Heart left ventricle (tissue), 16 donors: ENCODE measurements around the gene ETS2. TPM values are rescaled to one million over a fixed set of nuclear protein-coding genes. Genes with fewer than 3 reads are reported as not detected.

Source experiments
- ATAC-seq, 4 donors: fragments of 200-7000 bp; cut with Tn5 transposase; one replicate each; pipeline ENCODE4 v1.9.1; 2020 to 2022; ENCODE audit warnings: moderate library complexity in 4 of 4, mild to moderate bottlenecking in 3 of 4, moderate number of reproducible peaks in 1 of 4
- DNase-seq, 5 donors: peaks; one replicate each; pipeline ENCODE4 v3.0.0-alpha.2; 2020
- H3K27ac ChIP-seq, 12 donors: fragments of 200-600 bp; sonication (generic) in 4 of 12; one replicate each; pipeline versions ENCODE4 v1.5.0 to v1.8.0; 2016 to 2022; ENCODE audit warnings: mild to moderate bottlenecking in 2 of 12
- H3K27me3 ChIP-seq, 9 donors: fragments of 200-600 bp; sonication (generic) in 2 of 9; one replicate each; pipeline versions ENCODE4 v1.5.1 to v1.8.0; 2016 to 2022; ENCODE audit warnings: mild to moderate bottlenecking in 3 of 9
- H3K36me3 ChIP-seq, 9 donors: fragments of 200-600 bp; sonication (generic) in 2 of 9; one replicate each; pipeline versions ENCODE4 v1.5.0 to v1.8.0; 2018 to 2022; ENCODE audit warnings: mild to moderate bottlenecking in 2 of 9
- H3K4me1 ChIP-seq, 12 donors: fragments of 200-600 bp; sonication (generic) in 4 of 12; one replicate each; pipeline versions ENCODE4 v1.5.0 to v1.8.0; 2016 to 2022; ENCODE audit warnings: mild to moderate bottlenecking in 3 of 12
- H3K4me3 ChIP-seq, 12 donors: fragments of 200-600 bp; sonication (generic) in 4 of 12; one replicate each; pipeline versions ENCODE4 v1.5.0 to v1.8.0; 2017 to 2022; ENCODE audit warnings: mild to moderate bottlenecking in 9 of 12, moderate library complexity in 4 of 12
- H3K9me3 ChIP-seq, 12 donors: fragments of 200-600 bp; sonication (generic) in 4 of 12; one replicate each; pipeline versions ENCODE4 v1.5.0 to v1.8.0; 2016 to 2022; ENCODE audit warnings: mild to moderate bottlenecking in 1 of 12
- POLR2A ChIP-seq, 2 donors: fragments of 450-650 bp; IDR thresholded peaks; one replicate each; pipeline ENCODE4 v1.6.1; 2017; ENCODE audit warnings: antibody characterized with exemption in 2 of 2, mild to moderate bottlenecking in 2 of 2, moderate library complexity in 2 of 2
- WGBS, 4 donors: extraction: QIAGEN DNeasy Blood & Tissue Kit in 2 of 4; methylation state at CpG; one replicate each; pipeline versions ENCODE4 v1.1.5 to v1.1.7; 2013 to 2018; 5-methylcytosine and 5-hydroxymethylcytosine counted together
- intact Hi-C, 10 donors: fragments of 100-400 bp; cut with DNase I; formaldehyde crosslinking; loops; one replicate each; pipeline versions ENCODE4 v1.11.1 to v1.14.2; 2022
- polyA plus RNA-seq, 2 donors: library from polyadenylated mRNA; stranded (reverse); fragments of 200-250 nt; gene quantifications; one replicate each; pipeline ENCODE4 v1.2.3, GENCODE V29; 2013
- total RNA-seq, 9 donors: library from RNA; depleted of rRNA in 2 of 9; stranded (reverse); fragments of >200 nt in 2 of 9; fragmentation: NEBNext Ultra II Directional in 3 of 9; extraction: Animal tissue kit (Norgen Biotek cat#: 25700) in 3 of 9; gene quantifications; one replicate each; pipeline versions ENCODE4 v1.1.0 to v1.2.4, GENCODE V29; 2016 to 2023
- TF ChIP-seq, protein P1 (sequence below), 12 donors: fragments of 200-600 bp; sonication (generic) in 4 of 12; IDR thresholded peaks; one replicate each; pipeline versions ENCODE4 v1.5.0 to v1.8.0; 2018 to 2022; ENCODE audit warnings: antibody characterized with exemption in 12 of 12, mild to moderate bottlenecking in 5 of 12
- donor health status: ischemic (EF 13 %, LVEDD 7.1; RV severe dilation, severe dysfunction).
- donor health status: healthy with polysubstance abuse.
- donor health status: DM: no; HTN: yes; CAD: no.
- donor health status: DM: no; HTN: no; CAD: no.
- donor health status: ischemic (EF 25% LVEDD 6.9; RV normal size, moderate dysfunction).
- donor health status: ischemic (EF 25% LVEDD 5.7; RV mildly dilated, moderate dysfunction).
- donor health status: healthy.
- donor health status: DM: yes; HTN: yes; CAD: no.
- donor health status: ischemic (EF 35%, LVEDD 5.7; RV mildly dilated, moderate dysfunction).
- donor health status: nonischemic (EF 11% LVEDD 7.7; RV severe dilation, severe dysfunction).
- donor health status: DM: yes; HTN: yes; CAD: no.
- donor health status: PGD.
- donor health status: ischemic (EF 29% LVEDD 5.4; RV normal size, mild dysfunction).
- donor health status: nonischemic (EF 23%, LVEDD 6.1; RV moderate dilation, normal function).

The ETS2 gene
- total and polyA plus RNA-seq, 11 donors, result 19.0 to 92.7 (median 41.0) TPM

DNA sequence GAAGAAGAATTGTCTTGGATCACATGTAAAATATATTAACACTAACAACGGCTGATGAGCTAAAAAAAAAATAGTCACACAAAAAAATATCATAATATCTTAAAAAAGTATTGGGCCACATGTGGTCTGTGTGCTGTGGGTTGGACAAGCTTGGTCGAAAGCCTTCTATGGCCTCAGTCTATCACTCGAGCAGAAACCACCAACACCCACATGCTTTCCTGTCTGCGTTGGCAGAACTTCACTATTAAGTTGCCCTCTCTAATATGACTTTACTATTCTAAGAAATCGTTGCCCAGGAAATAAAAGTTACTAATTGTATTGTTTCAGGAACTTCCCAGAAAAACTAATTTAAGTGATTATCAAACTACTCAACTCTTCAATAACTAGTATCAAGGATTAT, 28.2 kb upstream of the ETS2 start:
- DNase-seq, result no peak
- TF ChIP-seq, protein P1, sequence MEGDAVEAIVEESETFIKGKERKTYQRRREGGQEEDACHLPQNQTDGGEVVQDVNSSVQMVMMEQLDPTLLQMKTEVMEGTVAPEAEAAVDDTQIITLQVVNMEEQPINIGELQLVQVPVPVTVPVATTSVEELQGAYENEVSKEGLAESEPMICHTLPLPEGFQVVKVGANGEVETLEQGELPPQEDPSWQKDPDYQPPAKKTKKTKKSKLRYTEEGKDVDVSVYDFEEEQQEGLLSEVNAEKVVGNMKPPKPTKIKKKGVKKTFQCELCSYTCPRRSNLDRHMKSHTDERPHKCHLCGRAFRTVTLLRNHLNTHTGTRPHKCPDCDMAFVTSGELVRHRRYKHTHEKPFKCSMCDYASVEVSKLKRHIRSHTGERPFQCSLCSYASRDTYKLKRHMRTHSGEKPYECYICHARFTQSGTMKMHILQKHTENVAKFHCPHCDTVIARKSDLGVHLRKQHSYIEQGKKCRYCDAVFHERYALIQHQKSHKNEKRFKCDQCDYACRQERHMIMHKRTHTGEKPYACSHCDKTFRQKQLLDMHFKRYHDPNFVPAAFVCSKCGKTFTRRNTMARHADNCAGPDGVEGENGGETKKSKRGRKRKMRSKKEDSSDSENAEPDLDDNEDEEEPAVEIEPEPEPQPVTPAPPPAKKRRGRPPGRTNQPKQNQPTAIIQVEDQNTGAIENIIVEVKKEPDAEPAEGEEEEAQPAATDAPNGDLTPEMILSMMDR (IDR thresholded peaks at IDR 0.05), result no peak
- no peak for TF ChIP-seq POLR2A (IDR thresholded peaks at IDR 0.05)
- 58 to 70% (median 61%) methylated on average over 5 of the region's 5 CpGs for WGBS, 4 donors
- intact Hi-C loops, result no loop called here
- Histone ChIP-seq H3K4me1 (peaks cover 0 to 33% (median 0%) of the 10 kb centered on the region in 12 donors), H3K4me3 (no peak overlapping the region), H3K9me3 (peaks cover 0 to 28% (median 13%) of the 10 kb centered on the region in 12 donors), H3K27me3 (no peaks in the 10 kb centered on the region), H3K36me3 (no peaks in the 10 kb centered on the region), H3K27ac (no peak overlapping the region)
- ATAC-seq, result no peak

DNA sequence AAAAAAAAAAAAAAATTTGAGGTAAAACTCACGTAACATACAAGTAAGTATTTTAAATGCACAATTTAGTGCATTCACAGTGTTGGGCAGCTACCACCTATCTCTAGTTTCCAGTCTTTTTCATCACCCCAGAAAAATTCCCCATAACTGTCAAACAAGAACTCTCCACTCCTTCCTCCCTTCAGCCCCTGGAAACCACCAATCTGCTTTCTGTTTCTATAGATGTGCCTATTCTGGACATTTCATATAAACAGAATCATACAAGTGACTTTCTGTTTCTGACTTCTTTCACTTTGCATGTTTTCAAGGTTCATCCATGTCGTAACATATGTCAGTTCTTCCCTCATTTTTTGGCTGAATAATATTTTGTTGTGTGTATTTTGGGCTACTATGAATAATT, 24.9 kb upstream of the ETS2 start:
- WGBS, 4 donors, result 88 to 92% (median 90%) methylated on average over 2 of the region's 2 CpGs
- no peaks in the 10 kb centered on the region for H3K27me3 ChIP-seq
- DNase-seq (no peak), ATAC-seq (no peak)
- TF ChIP-seq, protein P1 (IDR thresholded peaks at IDR 0.05), result no peak
- TF ChIP-seq POLR2A (IDR thresholded peaks at IDR 0.05), result no peak
- H3K36me3 ChIP-seq, result no peaks in the 10 kb centered on the region
- H3K4me1 ChIP-seq, result peaks cover 0 to 12% (median 0%) of the 10 kb centered on the region in 12 donors
- peak overlapping the region in 1 of 12 donors; percentile 18 for H3K27ac ChIP-seq
- intact Hi-C loops, result no loop called here
- H3K9me3 ChIP-seq, result peaks cover 0 to 45% (median 22%) of the 10 kb centered on the region in 12 donors
- no peak overlapping the region for H3K4me3 ChIP-seq

DNA sequence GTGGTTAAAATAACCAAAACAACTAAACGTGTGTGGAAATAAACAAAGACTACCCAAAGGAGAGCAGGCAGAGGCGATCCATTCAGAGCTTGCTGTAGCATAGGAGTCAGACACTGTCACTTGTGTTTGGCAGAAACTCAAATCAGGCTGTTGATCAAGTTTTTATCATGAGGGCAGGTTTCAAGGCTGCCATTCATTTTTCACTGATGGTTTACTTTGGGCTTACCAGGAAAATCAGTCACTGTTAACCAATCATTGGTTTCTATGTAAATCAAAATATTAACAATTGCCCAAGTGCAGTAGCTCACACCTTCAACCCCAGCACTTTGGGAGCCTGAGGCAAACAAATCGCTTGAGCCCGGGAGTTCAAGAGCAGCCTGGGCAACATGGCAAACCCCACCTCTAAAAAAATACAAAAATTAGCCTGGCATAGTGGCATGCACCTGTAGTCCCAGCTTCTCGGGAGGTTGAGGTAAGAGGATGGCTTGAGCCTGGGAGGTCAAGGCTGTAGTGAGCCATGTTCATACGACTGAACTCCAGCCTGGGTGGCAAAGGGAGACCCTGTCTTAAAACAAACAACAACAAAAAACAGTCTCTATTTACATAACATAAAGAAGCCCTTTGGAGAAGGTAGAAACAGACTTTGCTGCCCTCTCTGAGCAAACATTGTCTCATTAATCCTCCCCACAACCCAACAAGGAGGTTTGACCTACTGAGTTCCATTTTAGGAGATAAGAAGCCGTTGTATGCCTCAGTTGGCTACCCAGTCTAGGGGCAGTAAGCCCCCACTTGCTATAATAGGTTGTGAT, 21.1 kb upstream of the ETS2 start:
- no peak overlapping the region for H3K4me3 ChIP-seq
- H3K36me3 ChIP-seq, result no peaks in the 10 kb centered on the region
- H3K4me1 ChIP-seq, result peaks cover 0 to 5% (median 0%) of the 10 kb centered on the region in 12 donors
- ATAC-seq, result no peak
- 79 to 85% (median 81%) methylated on average over 7 of the region's 7 CpGs for WGBS, 4 donors
- no peak for DNase-seq
- H3K9me3 ChIP-seq, result peaks cover 0 to 28% (median 12%) of the 10 kb centered on the region in 12 donors
- no peaks in the 10 kb centered on the region for H3K27me3 ChIP-seq
- H3K27ac ChIP-seq, result no peak overlapping the region
- intact Hi-C loops, result no loop called here
- no peak for TF ChIP-seq POLR2A (IDR thresholded peaks at IDR 0.05)
- TF ChIP-seq, protein P1 (IDR thresholded peaks at IDR 0.05), result no peak

DNA sequence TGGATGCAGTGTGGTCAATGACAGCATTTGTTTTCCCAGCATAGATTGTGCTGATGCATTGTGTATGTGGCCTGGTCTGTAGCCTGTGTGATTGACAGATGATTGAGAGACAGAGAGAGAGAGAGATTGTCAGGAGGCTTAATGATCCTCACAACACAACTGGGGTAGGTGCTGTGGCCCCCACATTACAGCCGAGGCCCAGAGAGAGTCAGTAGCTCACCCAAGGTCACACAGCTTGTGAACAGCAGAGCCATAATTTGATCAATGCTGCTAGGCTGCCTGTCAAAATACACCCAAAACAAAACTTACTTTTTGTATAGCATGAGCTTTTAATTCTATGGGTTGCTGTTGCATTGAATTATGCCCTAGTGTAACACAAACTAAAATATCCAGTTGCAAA, 20.2 kb upstream of the ETS2 start:
- Histone ChIP-seq H3K27me3 (no peaks in the 10 kb centered on the region), H3K36me3 (no peaks in the 10 kb centered on the region), H3K9me3 (peaks cover 0 to 28% (median 12%) of the 10 kb centered on the region in 12 donors), H3K4me1 (peaks cover 0 to 6% (median 0%) of the 10 kb centered on the region in 12 donors), H3K4me3 (no peak overlapping the region), H3K27ac (no peak overlapping the region)
- intact Hi-C loops, result no loop called here
- ATAC-seq, result no peak
- TF ChIP-seq, protein P1 (IDR thresholded peaks at IDR 0.05), result no peak
- no peak for TF ChIP-seq POLR2A (IDR thresholded peaks at IDR 0.05)
- DNase-seq, result no peak
- WGBS, 4 donors, result 92 to 100% (median 95%) methylated on average over 1 of the region's 1 CpG
